Tongue (tissue), 2 donors: Measurements from ENCODE around the gene GABBR2. TPM values are rescaled to one million over a fixed set of nuclear protein-coding genes. Genes with fewer than 3 reads are reported as not detected.

Source experiments
- DNase-seq: peaks from one replicate; pipeline ENCODE4 v3.0.0-alpha.2; 2015
- total RNA-seq: library from RNA; depleted of rRNA; stranded (reverse); fragments of >200 nt; gene quantifications from one replicate; pipeline ENCODE4 v1.2.3, GENCODE V29; 2014

The GABBR2 gene
- total RNA-seq, 1 donor from 2014 or later: 0.41 TPM

DNA sequence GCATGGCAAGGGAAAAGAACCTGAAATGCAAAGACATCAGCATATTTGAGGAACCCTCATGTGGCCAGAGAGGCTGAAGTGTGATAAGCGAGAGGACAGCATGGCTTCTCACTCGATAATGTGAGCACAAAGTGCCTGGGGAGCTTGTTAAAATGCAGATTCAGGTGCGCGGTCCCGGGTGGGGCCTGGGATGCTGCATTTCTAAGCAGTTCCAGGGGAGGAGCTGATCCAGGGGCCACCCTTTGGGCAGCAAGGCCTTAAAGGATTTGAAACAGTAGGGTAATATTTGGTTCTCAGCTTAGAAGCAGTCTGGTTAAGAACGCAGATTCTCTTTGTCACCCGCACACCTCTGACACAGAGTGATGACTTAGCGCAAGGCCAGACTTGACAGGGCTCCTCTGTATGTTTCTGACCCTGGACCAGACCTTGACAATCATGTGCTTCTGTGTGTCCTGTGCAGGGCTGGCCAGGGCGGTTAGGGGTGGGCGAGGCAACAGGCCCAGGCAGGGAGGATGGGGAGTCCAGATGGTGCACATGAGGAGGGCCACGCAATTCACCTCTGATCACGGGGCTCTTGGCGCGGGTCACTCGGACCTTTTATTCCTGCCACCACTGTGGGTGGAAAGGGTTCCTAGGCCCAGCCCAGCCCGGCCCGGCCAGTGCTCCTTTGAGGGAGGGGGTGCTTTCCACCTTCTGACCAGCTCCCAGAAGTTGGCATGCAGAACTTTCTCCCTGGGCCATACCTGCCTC, 390.5 kb downstream of the GABBR2 start:
- no peak for DNase-seq

DNA sequence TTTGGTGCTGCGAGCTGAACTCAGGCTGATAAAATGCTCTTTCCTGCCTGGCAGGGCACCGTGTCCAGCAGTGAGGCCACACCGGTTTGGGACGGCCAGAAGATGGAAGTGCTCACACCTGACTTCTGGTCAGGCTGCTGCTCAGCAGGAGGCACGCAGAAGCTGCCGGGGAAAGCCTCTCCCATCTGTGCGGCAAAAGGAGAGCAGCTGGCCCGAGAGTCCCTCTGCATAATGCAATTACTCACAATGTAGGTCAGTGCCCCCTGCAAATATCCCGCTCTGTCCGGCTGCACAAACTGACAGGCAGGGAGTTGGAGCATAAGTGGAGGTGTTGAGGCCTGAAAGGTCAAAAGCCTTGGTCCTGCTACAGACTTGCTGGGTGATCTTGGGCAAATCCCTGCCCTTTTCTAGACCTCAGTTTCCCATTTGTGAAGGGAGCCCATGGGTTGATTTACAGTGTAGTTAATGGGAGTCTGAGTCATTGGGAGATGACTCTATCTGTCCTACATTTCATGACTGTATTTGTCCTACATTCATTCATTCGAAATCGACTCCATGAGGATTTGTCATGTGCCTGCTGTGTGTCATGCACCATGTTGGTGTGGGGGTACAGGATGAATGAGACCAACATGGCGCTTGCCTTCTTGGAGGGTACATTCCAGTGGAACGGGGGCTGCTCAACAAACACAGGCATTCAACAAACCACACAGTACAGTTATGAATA, 391.4 kb downstream of the GABBR2 start:
- DNase-seq: no peak

DNA sequence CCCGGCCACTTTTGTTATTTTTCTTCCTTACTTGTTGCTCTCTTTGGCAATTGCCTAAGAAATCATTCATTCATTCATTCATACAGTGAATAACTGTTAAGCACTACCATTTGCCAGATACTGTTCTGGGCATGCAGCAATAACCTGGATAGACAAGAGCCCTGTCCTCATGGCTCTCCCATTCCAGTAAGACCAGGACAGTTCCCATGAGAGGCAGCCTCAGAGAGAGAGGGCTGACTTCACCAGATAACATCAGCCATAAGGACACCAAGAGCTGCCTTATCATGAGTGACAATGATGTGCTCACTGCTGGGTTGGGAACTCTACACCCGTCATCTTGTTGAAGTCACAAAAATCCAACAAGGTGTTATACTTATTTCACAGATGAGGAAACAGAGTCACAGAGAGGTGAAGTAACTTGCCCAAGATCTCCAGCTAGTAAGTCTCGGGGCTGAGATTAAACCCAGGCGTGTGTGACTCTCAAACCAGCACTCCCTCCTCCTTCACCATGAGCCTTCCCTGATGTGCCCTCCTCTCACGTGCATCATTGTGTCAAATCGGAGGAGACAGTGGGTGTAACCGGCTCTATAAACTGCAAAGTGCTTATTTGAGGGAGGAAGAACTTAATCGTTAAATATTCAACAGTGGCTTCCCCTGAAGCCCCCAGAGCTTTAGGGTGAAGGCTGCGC, 392.1 kb downstream of the GABBR2 start:
- no peak for DNase-seq

DNA sequence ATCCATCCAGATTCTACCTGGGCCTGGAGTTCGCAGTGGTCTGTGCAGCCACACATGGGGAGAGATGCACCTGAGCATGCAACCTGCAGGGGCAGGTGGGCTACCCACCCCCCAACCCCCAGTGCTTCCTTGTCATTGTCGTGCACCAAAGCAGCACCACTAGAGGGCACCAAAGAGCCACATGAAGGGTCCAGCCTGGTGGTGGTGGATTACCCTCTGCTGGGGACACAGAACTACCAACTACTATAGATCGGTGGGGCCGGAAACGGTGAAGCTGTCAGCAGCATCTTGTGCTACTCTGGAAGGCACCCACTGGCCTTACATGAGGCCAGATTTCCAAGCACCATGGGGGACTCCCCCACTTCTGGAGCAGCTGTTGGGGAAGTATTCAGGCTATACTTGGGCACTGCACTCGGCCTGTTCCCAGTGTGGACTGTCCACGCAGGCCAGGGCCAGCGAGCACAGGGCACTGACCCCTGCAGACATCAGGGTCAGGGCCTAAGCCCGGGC, 393.1 kb downstream of the GABBR2 start:
- peak; percentile 92 for DNase-seq

DNA sequence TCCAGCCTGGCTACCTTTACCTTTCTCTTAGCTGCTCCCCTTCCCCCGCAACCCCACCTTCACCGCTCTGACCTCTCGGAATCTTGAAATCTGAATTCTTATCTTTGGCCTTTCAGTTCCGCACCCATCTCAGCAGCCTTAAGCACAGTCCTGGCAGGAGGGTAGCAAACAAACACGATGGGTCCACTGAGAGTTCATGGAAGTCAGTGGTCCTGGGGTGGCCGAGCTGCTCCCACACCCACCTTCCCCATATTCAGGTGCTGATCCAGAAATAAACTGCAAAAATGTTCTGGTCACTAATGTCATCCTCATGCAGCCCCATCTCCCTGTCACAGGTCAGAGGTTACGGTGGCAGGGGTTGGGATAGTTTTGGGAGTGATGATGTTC, 393.7 kb downstream of the GABBR2 start:
- no peak for DNase-seq

DNA sequence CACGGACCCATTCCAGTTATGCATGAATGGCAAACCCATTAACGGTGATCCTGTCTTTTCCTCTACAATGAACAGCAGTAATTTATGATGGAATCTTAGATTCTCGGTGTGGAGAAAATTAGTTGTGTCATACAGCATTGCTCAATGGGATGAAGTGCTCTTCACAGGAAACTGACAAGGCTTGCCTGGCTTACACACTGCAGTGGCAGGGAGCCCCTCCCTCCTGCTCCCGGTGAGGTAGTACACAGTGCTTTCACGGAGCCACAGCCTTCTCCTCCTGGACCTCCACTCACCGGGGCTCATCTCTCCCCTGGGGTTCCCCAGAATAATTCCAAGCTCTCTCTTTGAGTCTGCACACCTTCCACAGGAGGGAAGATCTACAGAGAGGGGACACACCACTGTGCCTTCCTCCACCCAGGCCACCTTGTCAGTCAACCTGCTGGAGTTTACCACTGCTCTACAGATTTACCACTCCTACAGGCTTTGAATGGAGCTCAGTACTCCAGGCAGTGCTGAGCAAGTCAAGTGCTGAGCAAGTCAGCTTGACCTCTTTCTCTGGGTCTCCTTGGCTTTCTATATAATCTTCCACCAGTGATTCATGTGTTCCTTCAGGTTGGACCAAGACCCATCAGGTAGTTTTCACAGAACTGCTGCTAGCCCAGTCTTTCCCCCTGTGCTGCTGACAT, 394.2 kb downstream of the GABBR2 start:
- no peak for DNase-seq

DNA sequence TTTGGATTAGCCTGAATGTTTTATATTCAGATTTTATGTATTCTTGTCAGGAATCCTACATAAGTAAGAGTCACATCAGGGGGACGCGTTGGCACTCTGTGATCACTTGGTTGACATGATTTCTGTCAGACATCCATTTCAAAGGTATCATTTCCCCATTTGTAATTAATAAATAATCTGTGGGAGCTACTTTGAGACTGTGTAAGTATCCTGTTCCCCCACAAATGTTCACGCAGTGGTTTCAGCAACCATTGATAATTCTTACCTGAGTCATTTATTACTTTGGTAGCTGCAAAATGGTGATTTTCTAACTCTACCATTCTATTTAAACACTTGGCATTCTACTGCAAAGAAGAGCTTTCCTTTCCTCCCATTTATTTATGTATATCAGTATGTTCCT, 396.4 kb downstream of the GABBR2 start:
- DNase-seq: no peak

DNA sequence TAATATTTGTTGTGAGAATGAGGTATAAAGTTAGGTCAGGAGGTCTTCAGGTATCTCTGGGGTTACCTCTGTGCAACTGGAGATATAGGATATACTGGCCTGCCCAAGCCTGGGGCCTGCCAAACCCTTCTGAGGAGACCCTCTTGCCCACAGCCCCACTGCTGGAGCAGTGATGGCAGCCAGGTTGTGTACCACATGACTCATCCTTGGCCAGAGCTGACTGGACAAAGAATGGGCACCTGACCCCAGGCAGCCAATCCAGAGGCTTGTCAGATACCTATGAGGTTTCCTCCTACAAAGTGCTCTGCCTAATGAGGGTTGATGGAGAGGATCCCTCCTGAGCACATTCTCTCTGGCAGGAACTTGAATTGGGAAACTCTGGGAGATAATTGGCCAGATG, 397.2 kb downstream of the GABBR2 start:
- DNase-seq: no peak

DNA sequence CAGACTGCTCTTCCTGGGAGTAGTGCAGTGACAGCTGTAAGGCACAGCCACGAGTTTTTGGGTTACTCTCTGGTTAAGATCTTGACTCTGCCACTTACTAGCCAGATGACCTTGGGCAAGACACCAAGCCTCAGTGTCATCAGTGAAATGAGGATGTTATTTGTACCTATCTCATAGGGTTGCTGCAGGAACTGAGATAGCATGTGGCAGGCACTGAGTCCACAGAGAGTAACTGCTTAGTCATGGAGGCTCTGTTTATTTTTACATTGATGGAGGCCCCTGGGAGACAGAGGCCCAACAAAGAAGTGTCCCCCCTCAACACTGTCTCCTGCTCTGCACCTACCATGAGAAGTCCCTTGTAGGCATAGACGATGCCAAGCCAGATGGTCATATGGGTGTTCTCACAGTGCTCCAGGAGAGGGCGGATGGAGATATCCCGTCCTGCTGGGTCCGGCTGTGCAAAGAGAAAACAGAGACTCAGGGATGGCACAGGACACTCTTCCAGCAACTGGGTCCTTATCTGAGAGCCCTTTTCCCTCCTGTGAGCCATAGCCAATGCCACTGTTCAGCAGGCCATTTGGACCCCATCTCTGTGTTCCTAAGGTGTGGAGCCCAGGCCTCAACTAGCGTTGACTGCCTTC, 397.9 kb downstream of the GABBR2 start:
- no peak for DNase-seq

DNA sequence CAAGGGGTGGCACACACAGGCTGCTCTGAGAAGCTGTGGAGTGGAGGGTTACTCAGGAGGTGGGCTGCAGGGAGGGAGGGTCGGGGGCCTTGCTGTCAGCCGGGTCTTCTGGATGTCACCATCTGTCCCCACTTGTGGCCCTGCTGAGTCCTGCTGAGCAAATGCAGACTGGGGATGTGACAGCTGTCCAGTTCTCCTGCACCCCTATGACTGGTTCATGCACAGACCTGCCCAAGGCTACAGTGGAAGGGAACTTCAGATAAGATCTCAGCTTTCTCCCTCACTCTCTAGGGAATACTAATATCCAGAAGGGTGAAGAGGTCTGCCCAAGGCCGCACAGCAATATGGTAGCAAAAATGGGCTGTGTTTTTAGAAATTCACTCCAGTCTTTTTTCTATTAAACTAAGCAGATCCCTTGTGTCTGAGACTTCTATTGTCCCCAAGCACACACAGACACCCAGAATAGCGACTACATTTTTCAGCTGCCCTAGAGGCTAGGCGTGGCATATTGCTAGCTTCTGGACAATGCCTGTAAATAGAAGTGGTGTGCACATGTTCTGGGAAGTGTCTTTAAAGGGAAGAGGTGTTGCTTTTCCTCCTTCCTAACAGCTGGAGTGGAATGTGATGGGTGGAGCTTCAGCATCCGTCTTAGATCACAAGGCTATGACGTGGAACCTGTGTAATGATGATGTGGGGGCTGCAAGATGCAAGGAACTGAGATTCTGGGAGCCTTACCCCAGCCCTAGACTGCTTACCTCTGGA, 402.2 kb downstream of the GABBR2 start:
- DNase-seq: peak; percentile 58

DNA sequence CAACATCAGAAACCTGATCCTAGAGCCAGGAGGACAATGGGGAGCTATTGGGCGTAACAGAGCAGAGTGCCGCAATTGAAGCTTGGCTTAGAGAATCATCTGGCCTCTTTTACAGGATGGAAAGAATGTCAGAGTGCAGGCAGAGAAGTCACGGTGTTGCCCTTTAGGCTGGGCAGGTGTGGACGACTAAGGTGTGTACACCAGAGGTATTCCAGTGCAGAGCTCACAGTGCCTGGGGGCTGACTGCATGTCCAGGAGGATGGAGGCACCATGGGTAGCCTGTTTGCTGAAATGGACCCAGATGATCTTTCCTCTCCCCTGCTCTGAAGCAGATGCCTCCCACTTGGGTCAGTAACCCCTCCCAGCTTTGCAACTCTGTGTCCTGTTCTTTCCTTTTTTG, 404.4 kb downstream of the GABBR2 start:
- no peak for DNase-seq

DNA sequence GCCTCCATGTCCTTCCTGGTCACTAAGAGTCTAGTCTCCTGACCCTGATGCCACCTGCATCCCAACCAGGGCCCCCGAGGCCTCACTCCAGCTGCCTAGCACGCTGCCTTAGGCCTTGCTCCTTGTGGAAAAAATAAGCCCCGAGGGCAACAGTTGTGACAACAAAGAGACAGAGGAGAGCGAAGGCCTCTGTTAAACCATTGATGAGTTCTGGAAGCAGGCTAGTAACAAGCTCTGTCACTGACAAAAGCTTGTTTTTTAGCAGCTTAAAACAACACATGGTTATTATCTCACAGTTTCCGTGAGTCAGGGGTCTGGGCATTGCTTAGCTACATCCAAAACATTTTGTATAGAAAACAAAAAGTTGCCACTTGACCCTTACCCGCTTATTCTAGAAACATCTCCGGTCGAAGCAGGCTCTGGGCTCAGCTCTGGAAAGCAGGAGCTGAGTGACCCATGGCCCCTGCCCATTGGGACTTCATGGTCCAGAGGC, 405.1 kb downstream of the GABBR2 start:
- DNase-seq: no peak

DNA sequence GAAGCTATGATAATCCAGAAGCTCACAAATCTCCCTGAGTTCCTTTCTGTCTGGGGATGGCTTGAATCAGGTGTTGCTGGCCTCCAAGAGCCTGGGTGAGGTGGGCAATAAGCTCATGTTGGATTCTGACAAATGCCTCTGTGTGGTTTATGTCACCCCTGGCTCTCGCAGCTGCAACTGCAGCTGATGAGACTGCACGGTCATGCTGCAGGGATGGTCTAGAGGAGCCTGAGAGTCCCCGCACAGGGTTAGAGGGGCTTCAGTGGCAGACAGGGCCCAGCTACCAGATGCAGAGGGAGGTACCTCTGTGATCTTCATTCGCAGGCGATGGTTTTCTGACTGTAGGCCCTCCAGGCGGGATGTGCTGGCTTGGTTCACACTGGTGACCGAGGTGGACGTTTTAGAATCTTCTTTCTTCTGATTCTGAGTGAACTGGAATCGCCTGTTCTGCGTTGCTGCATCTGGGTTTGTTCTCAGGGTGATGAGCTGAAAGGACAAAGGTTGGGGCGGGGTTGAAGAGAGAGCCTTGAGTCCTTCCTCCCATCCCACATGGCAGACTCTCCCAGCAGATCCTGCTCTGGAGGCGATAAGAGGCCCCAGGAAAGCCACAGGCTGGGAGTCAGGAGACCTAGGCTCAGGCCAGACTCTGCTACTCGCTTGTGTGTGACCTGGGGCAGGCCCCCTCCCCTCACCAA, 405.6 kb downstream of the GABBR2 start:
- no peak for DNase-seq

DNA sequence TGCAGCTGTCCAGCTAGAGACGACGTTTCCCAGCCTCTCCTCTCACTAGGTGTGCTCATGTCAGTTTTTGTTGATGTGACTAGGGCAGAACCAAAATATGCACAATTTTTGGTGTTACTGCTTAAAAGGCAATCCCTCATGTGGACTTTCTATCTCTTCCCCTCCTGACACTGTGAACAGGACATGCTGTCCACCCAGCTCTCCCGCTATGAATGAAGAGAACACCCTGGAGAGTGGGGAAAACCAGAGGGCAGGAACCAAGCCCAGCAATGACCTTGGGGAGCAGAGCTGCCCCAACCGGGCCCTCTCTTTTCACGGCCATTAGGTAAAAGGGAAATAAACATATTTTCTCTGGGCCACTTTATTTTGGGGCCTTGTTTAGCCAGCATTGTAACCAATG, 406.6 kb downstream of the GABBR2 start:
- DNase-seq: no peak

DNA sequence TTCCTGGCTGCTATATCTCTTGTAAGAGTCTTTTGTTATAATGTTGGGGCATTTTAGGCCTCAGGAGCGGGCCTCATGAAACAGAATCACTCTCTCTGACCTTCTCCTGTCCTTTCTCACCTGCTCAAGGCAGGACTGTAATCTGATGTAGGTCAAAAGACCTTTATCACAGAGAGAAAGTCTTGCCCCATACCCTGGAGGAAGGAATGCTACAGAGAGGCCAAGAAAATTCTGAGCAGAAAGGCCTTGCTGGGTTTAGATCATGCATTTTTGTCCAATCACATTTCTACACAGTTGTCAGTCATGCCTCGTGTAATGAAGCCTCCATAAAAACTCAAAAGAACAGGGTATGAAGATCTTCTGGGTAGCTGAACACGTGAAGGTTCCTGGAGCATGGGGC, 408.1 kb downstream of the GABBR2 start:
- DNase-seq: no peak

DNA sequence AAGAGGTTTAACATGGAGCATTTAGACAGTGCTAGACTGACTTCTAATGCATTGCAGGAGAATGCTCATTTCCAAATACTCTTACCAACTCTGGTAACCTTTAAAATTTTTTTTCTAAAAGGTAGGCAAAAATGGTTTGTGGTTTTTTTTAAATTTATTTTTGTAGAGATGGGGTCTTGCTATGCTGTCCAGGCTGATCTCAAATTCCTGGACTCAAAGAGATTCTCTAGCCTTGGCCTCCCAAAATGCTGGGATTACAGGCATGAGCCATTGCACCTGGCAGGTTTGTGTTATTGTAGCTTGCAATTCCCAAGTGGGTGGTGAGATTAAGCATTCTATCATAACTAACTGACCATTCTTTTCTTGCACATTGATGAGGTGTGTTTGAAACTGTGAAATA, 410.3 kb downstream of the GABBR2 start:
- no peak for DNase-seq

DNA sequence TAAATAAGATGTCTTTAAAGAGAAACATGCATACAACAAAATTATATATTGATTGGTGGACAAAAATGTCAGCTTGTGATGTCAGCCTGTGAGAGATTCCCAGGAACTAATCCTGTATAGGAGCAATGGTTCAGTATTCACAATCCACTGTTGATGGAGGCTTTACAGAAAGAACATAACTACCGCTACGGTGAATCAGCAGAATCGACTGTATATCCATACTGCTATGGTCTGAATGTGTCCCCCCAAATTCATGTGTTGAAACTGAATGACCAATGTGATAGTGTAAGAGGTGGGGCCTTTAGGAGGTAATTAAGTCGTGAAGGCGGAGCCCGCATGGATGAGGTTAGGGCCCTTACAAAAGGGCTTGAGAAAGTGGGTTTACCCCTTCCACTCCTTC, 412.9 kb downstream of the GABBR2 start:
- DNase-seq: no peak

DNA sequence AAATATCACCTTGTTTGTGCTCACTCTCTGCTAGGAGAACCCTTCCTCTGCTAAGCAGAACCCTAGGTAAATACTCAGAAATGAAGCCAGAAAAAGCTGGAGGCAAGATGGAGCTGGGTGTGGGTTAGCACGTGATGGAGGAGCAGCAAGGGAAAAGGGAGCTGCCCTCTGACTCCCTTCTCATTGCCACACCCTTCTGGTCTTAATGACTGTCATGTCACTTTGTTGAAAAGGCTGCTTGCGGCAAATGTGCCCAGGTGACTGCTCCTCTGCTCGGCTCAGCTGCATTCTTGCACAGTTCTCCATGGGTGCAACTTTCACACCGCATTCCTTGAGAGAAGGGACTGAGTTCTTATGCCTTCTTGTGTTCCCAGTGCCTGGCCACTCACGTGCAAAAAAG, 416.9 kb downstream of the GABBR2 start:
- DNase-seq: no peak

DNA sequence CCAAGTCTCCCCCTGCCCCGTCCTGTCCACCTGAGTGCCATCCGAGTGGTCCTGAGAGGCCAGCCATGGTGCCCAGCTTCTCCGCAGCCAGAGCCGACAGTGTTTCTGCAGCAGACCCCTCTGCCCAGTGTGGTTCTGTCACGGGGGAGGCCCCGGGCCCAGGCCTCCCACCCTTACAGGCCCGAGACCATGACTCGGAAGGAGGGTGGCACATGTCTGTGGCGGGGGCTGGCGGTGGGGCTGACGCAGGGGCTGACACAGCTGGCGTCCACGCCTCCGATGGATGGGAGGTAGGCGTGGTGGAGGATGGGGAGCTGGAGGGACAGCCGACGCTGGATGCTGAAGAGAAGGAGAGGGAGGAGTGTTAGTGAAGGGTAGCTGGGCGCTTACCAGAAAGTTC, 418.3 kb downstream of the GABBR2 start:
- no peak for DNase-seq

DNA sequence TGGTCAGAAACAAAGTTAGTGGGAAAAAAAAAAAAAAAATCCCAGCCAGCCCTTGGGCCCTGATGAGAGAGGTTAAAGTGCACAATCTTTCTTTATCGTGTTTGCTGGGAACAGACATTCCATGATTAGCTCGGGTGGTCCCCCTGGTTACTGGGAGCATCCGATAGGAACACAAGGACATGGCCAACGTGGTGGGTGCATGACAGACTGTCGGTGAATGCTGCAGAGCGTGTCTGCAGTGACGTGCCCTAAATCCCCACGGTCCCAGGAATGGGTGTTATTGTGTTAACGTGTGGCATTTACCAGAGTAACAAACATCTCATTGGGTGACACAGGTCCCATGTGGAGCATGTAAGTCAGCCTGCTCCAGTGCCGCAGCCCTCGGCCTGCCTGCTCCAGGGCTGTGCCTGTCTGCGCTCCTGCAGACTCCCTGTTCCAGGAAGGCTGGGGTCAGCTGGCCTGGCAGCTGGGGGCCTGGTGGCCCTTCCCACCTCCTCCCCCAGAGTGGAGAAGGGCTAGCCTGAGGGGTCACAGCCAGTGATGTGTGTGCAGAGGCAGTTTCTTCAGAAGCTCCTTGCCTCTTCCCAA, 419.0 kb downstream of the GABBR2 start:
- DNase-seq: no peak
